ENCODE results near the gene PRR9. TPM values are rescaled to one million over a fixed set of nuclear protein-coding genes. Genes with fewer than 3 reads are reported as not detected.
"Not testable (repeated sequence)": the region's sequence is repeated elsewhere in the genome, so short reads cannot be mapped to it uniquely, and the experiment has no call there.

The PRR9 gene
- total RNA-seq, 1 donor, result not detected

- Histone ChIP-seq H3K4me1 (ENCODE audit: insufficient read depth, low read length) (no peaks in the 10 kb centered on the region), H3K9me3 (ENCODE audit: low read depth, low read length) (no peaks in the 10 kb centered on the region), H3K4me3 (ENCODE audit: low read length) (no peak overlapping the region), H3K27me3 (ENCODE audit: insufficient read depth, low read length) (no peaks in the 10 kb centered on the region)
These were observed 496 bp downstream of the PRR9 start for GRCh38 chr1:153217744-153218416.

GRCh38 chr1:153220606-153221303 lies 3.4 kb downstream of the PRR9 start:
- Histone ChIP-seq H3K9me3 (ENCODE audit: low read depth, low read length) (no peaks in the 10 kb centered on the region), H3K4me1 (ENCODE audit: insufficient read depth, low read length) (no peaks in the 10 kb centered on the region), H3K27me3 (ENCODE audit: insufficient read depth, low read length) (no peaks in the 10 kb centered on the region), H3K4me3 (ENCODE audit: low read length) (no peak overlapping the region)

GRCh38 chr1:153223040-153223891 lies 5.9 kb downstream of the PRR9 start:
- not testable (repeated sequence) for H3K27me3 ChIP-seq (ENCODE audit: insufficient read depth, low read length); H3K9me3 ChIP-seq (ENCODE audit: low read depth, low read length); H3K4me1 ChIP-seq (ENCODE audit: insufficient read depth, low read length)

GRCh38 chr1:153227810-153228209 lies 10.4 kb downstream of the PRR9 start:
- H3K4me3 ChIP-seq (ENCODE audit: low read length), result no peak overlapping the region

More at GRCh38 chr1:153223040-153223891, 5.9 kb downstream of the PRR9 start:
- not testable (repeated sequence) for H3K4me3 ChIP-seq (ENCODE audit: low read length)

GRCh38 chr1:153228491-153228890 lies 11.1 kb downstream of the PRR9 start:
- H3K4me1 ChIP-seq (ENCODE audit: insufficient read depth, low read length), result peaks cover 32% of the 10 kb centered on the region
- H3K9me3 ChIP-seq (ENCODE audit: low read depth, low read length), result no peaks in the 10 kb centered on the region
- H3K4me3 ChIP-seq (ENCODE audit: low read length), result no peak overlapping the region
- peaks cover 4% of the 10 kb centered on the region for H3K27me3 ChIP-seq (ENCODE audit: insufficient read depth, low read length)

More at GRCh38 chr1:153227810-153228209, 10.4 kb downstream of the PRR9 start:
- no peaks in the 10 kb centered on the region for H3K9me3 ChIP-seq (ENCODE audit: low read depth, low read length)
- H3K4me1 ChIP-seq (ENCODE audit: insufficient read depth, low read length), result peaks cover 25% of the 10 kb centered on the region
- H3K27me3 ChIP-seq (ENCODE audit: insufficient read depth, low read length), result peaks cover 4% of the 10 kb centered on the region

GRCh38 chr1:153229076-153229829 lies 11.9 kb downstream of the PRR9 start:
- not testable (repeated sequence) for H3K27me3 ChIP-seq (ENCODE audit: insufficient read depth, low read length); H3K4me3 ChIP-seq (ENCODE audit: low read length); H3K9me3 ChIP-seq (ENCODE audit: low read depth, low read length)
- peaks cover 33% of the 10 kb centered on the region for H3K4me1 ChIP-seq (ENCODE audit: insufficient read depth, low read length)

- H3K4me3 ChIP-seq (ENCODE audit: low read length), result no peak overlapping the region
- H3K9me3 ChIP-seq (ENCODE audit: low read depth, low read length), result no peaks in the 10 kb centered on the region
- H3K4me1 ChIP-seq (ENCODE audit: insufficient read depth, low read length), result peaks cover 33% of the 10 kb centered on the region
- peaks cover 4% of the 10 kb centered on the region for H3K27me3 ChIP-seq (ENCODE audit: insufficient read depth, low read length)
These were observed 14.0 kb downstream of the PRR9 start for GRCh38 chr1:153231363-153231762.

GRCh38 chr1:153231785-153232184 lies 14.4 kb downstream of the PRR9 start:
- Histone ChIP-seq H3K4me1 (ENCODE audit: insufficient read depth, low read length) (peaks cover 33% of the 10 kb centered on the region), H3K27me3 (ENCODE audit: insufficient read depth, low read length) (peaks cover 4% of the 10 kb centered on the region), H3K9me3 (ENCODE audit: low read depth, low read length) (no peaks in the 10 kb centered on the region), H3K4me3 (ENCODE audit: low read length) (no peak overlapping the region)

- H3K4me3 ChIP-seq (ENCODE audit: low read length), result no peak overlapping the region
- H3K9me3 ChIP-seq (ENCODE audit: low read depth, low read length), result no peaks in the 10 kb centered on the region
- peaks cover 33% of the 10 kb centered on the region for H3K4me1 ChIP-seq (ENCODE audit: insufficient read depth, low read length)
- peaks cover 6% of the 10 kb centered on the region for H3K27me3 ChIP-seq (ENCODE audit: insufficient read depth, low read length)
These were observed 15.2 kb downstream of the PRR9 start for GRCh38 chr1:153232553-153232952.

GRCh38 chr1:153233448-153233847 lies 16.1 kb downstream of the PRR9 start:
- H3K9me3 ChIP-seq (ENCODE audit: low read depth, low read length), result no peaks in the 10 kb centered on the region
- H3K4me1 ChIP-seq (ENCODE audit: insufficient read depth, low read length), result peaks cover 33% of the 10 kb centered on the region
- H3K4me3 ChIP-seq (ENCODE audit: low read length), result no peak overlapping the region
- H3K27me3 ChIP-seq (ENCODE audit: insufficient read depth, low read length), result peaks cover 5% of the 10 kb centered on the region

GRCh38 chr1:153238527-153238926 lies 21.1 kb downstream of the PRR9 start:
- Histone ChIP-seq H3K4me1 (ENCODE audit: insufficient read depth, low read length) (peaks cover under 1% of the 10 kb centered on the region), H3K27me3 (ENCODE audit: insufficient read depth, low read length) (peaks cover 3% of the 10 kb centered on the region), H3K9me3 (ENCODE audit: low read depth, low read length) (no peaks in the 10 kb centered on the region), H3K4me3 (ENCODE audit: low read length) (no peak overlapping the region)

- Histone ChIP-seq H3K4me1 (ENCODE audit: insufficient read depth, low read length) (no peaks in the 10 kb centered on the region), H3K4me3 (ENCODE audit: low read length) (no peak overlapping the region), H3K27me3 (ENCODE audit: insufficient read depth, low read length) (peaks cover 3% of the 10 kb centered on the region), H3K9me3 (ENCODE audit: low read depth, low read length) (no peaks in the 10 kb centered on the region)
These were observed 24.8 kb downstream of the PRR9 start for GRCh38 chr1:153242160-153242559.

GRCh38 chr1:153245466-153245865 lies 28.1 kb downstream of the PRR9 start:
- Histone ChIP-seq H3K9me3 (ENCODE audit: low read depth, low read length) (no peaks in the 10 kb centered on the region), H3K27me3 (ENCODE audit: insufficient read depth, low read length) (peaks cover 4% of the 10 kb centered on the region), H3K4me1 (ENCODE audit: insufficient read depth, low read length) (no peaks in the 10 kb centered on the region), H3K4me3 (ENCODE audit: low read length) (no peak overlapping the region)

GRCh38 chr1:153246018-153246417 lies 28.6 kb downstream of the PRR9 start:
- no peaks in the 10 kb centered on the region for H3K9me3 ChIP-seq (ENCODE audit: low read depth, low read length)
- no peaks in the 10 kb centered on the region for H3K4me1 ChIP-seq (ENCODE audit: insufficient read depth, low read length)
- H3K4me3 ChIP-seq (ENCODE audit: low read length), result no peak overlapping the region
- H3K27me3 ChIP-seq (ENCODE audit: insufficient read depth, low read length), result peaks cover 4% of the 10 kb centered on the region
